ENCODE results near the gene KCNC4.

The KCNC4 gene

GRCh38 chr1:110176299-110176956, 33.7 kb upstream of the KCNC4 start:
- no peaks in the 10 kb centered on the region for H3K4me1 ChIP-seq (ENCODE audit: control insufficient read depth, insufficient read depth, low read depth, low read length)
- 81% methylated on average over 9 of the region's 9 CpGs for WGBS
- DNase-seq = no peak
- no peak overlapping the region for H2BK15ac ChIP-seq (ENCODE audit: low read depth, poor library complexity, severe bottlenecking)
- H3K36me3 ChIP-seq (ENCODE audit: control insufficient read depth in 1 of 2, insufficient read depth in 2 of 2, low read depth in 1 of 2, low read length in 2 of 2) = no peaks in the 10 kb centered on the region
- H3K27ac ChIP-seq (ENCODE audit: low read length, poor library complexity, severe bottlenecking) = no peak overlapping the region
- H3K23ac ChIP-seq (ENCODE audit: low read length in 2 of 2) = no peak overlapping the region
- no peak overlapping the region for H2BK12ac ChIP-seq (ENCODE audit: low read length in 2 of 2)
- no peak overlapping the region for H3K14ac ChIP-seq (ENCODE audit: low read length in 2 of 2)
- no peak overlapping the region for H3K4ac ChIP-seq (ENCODE audit: low read depth in 1 of 2, low read length in 2 of 2)
- H3K27me3 ChIP-seq (ENCODE audit: control insufficient read depth in 1 of 2, insufficient read depth in 1 of 2, low read length in 2 of 2) = peaks cover 21 to 38% of the 10 kb centered on the region in 2 experiments
- no peak overlapping the region for H2BK120ac ChIP-seq (ENCODE audit: low read depth, low read length)
- H3K9me3 ChIP-seq (ENCODE audit: control insufficient read depth, low read length) = peaks cover 4% of the 10 kb centered on the region
- H4K91ac ChIP-seq (ENCODE audit: low read length) = no peak overlapping the region
- no peak overlapping the region for H3K9ac ChIP-seq (ENCODE audit: low read length)
- no peaks in the 10 kb centered on the region for H3K79me1 ChIP-seq (replicated peaks; ENCODE audit: low read length, poor library complexity, severe bottlenecking)
- no peak overlapping the region for H3K18ac ChIP-seq (ENCODE audit: low read depth in 1 of 2, low read length in 2 of 2)
- H4K8ac ChIP-seq (ENCODE audit: low read length) = no peak overlapping the region
- H2AK5ac ChIP-seq (ENCODE audit: low read length, severe bottlenecking) = no peak overlapping the region
- no peak overlapping the region for H2AFZ ChIP-seq (ENCODE audit: low read depth, low read length)
- H3K4me2 ChIP-seq (ENCODE audit: low read length, poor library complexity, severe bottlenecking) = no peak overlapping the region
- H2BK5ac ChIP-seq (ENCODE audit: low read depth, low read length, poor library complexity, severe bottlenecking) = no peak overlapping the region
- no peak overlapping the region for H3K4me3 ChIP-seq (ENCODE audit: insufficient read depth in 1 of 2, low read depth in 1 of 2, low read length in 2 of 2)

- no peak overlapping the region for H2BK12ac ChIP-seq (ENCODE audit: low read length in 2 of 2)
- H3K4ac ChIP-seq (ENCODE audit: low read depth in 1 of 2, low read length in 2 of 2) = no peak overlapping the region
- H3K18ac ChIP-seq (ENCODE audit: low read depth in 1 of 2, low read length in 2 of 2) = no peak overlapping the region
- no peaks in the 10 kb centered on the region for H3K79me1 ChIP-seq (replicated peaks; ENCODE audit: low read length, poor library complexity, severe bottlenecking)
- no peak overlapping the region for H2BK15ac ChIP-seq (ENCODE audit: low read depth, poor library complexity, severe bottlenecking)
- H3K4me2 ChIP-seq (ENCODE audit: low read length, poor library complexity, severe bottlenecking) = no peak overlapping the region
- no peak for DNase-seq
- H4K91ac ChIP-seq (ENCODE audit: low read length) = no peak overlapping the region
- no peak overlapping the region for H3K23ac ChIP-seq (ENCODE audit: low read length in 2 of 2)
- peaks cover 4% of the 10 kb centered on the region for H3K9me3 ChIP-seq (ENCODE audit: control insufficient read depth, low read length)
- 82% methylated on average over 2 of the region's 4 CpGs for WGBS
- no peak overlapping the region for H3K14ac ChIP-seq (ENCODE audit: low read length in 2 of 2)
- no peak overlapping the region for H2AFZ ChIP-seq (ENCODE audit: low read depth, low read length)
- H2BK5ac ChIP-seq (ENCODE audit: low read depth, low read length, poor library complexity, severe bottlenecking) = no peak overlapping the region
- no peaks in the 10 kb centered on the region for H3K4me1 ChIP-seq (ENCODE audit: control insufficient read depth, insufficient read depth, low read depth, low read length)
- H4K8ac ChIP-seq (ENCODE audit: low read length) = no peak overlapping the region
- H2AK5ac ChIP-seq (ENCODE audit: low read length, severe bottlenecking) = no peak overlapping the region
- peaks cover 15 to 41% of the 10 kb centered on the region in 2 experiments for H3K27me3 ChIP-seq (ENCODE audit: control insufficient read depth in 1 of 2, insufficient read depth in 1 of 2, low read length in 2 of 2)
- H3K36me3 ChIP-seq (ENCODE audit: control insufficient read depth in 1 of 2, insufficient read depth in 2 of 2, low read depth in 1 of 2, low read length in 2 of 2) = no peaks in the 10 kb centered on the region
- no peak overlapping the region for H3K27ac ChIP-seq (ENCODE audit: low read length, poor library complexity, severe bottlenecking)
- H3K4me3 ChIP-seq (ENCODE audit: insufficient read depth in 1 of 2, low read depth in 1 of 2, low read length in 2 of 2) = no peak overlapping the region
- H3K9ac ChIP-seq (ENCODE audit: low read length) = no peak overlapping the region
- no peak overlapping the region for H2BK120ac ChIP-seq (ENCODE audit: low read depth, low read length)
Measured at GRCh38 chr1:110177775-110178174, 32.3 kb upstream of the KCNC4 start.

- Histone ChIP-seq H3K4me3 (ENCODE audit: insufficient read depth in 1 of 2, low read depth in 1 of 2, low read length in 2 of 2) (no peak overlapping the region), H2BK15ac (ENCODE audit: low read depth, poor library complexity, severe bottlenecking) (no peak overlapping the region), H2AK5ac (ENCODE audit: low read length, severe bottlenecking) (no peak overlapping the region), H3K36me3 (ENCODE audit: control insufficient read depth in 1 of 2, insufficient read depth in 2 of 2, low read depth in 1 of 2, low read length in 2 of 2) (no peaks in the 10 kb centered on the region), H3K79me1 (replicated peaks; ENCODE audit: low read length, poor library complexity, severe bottlenecking) (no peaks in the 10 kb centered on the region), H3K4ac (ENCODE audit: low read depth in 1 of 2, low read length in 2 of 2) (no peak overlapping the region), H4K91ac (ENCODE audit: low read length) (no peak overlapping the region), H3K18ac (ENCODE audit: low read depth in 1 of 2, low read length in 2 of 2) (no peak overlapping the region), H2BK12ac (ENCODE audit: low read length in 2 of 2) (no peak overlapping the region), H3K14ac (ENCODE audit: low read length in 2 of 2) (no peak overlapping the region), H2BK5ac (ENCODE audit: low read depth, low read length, poor library complexity, severe bottlenecking) (no peak overlapping the region), H4K8ac (ENCODE audit: low read length) (no peak overlapping the region), H3K9ac (ENCODE audit: low read length) (no peak overlapping the region), H2AFZ (ENCODE audit: low read depth, low read length) (no peak overlapping the region), H3K4me2 (ENCODE audit: low read length, poor library complexity, severe bottlenecking) (no peak overlapping the region), H3K4me1 (ENCODE audit: control insufficient read depth, insufficient read depth, low read depth, low read length) (no peaks in the 10 kb centered on the region), H2BK120ac (ENCODE audit: low read depth, low read length) (no peak overlapping the region), H3K23ac (ENCODE audit: low read length in 2 of 2) (no peak overlapping the region), H3K27ac (ENCODE audit: low read length, poor library complexity, severe bottlenecking) (no peak overlapping the region), H3K27me3 (ENCODE audit: control insufficient read depth in 1 of 2, insufficient read depth in 1 of 2, low read length in 2 of 2) (peaks cover 14 to 32% of the 10 kb centered on the region in 2 experiments), H3K9me3 (ENCODE audit: control insufficient read depth, low read length) (peaks cover under 1% of the 10 kb centered on the region)
- no peak for DNase-seq
- 86% methylated on average over 11 of the region's 12 CpGs for WGBS
Measured at GRCh38 chr1:110183642-110184167, 26.4 kb upstream of the KCNC4 start.

GRCh38 chr1:110184446-110184845, 25.7 kb upstream of the KCNC4 start:
- Histone ChIP-seq H3K27me3 (ENCODE audit: control insufficient read depth in 1 of 2, insufficient read depth in 1 of 2, low read length in 2 of 2) (peaks cover 21 to 32% of the 10 kb centered on the region in 2 experiments), H3K4me2 (ENCODE audit: low read length, poor library complexity, severe bottlenecking) (no peak overlapping the region), H3K23ac (ENCODE audit: low read length in 2 of 2) (no peak overlapping the region), H3K14ac (ENCODE audit: low read length in 2 of 2) (no peak overlapping the region), H3K9ac (ENCODE audit: low read length) (no peak overlapping the region), H3K4ac (ENCODE audit: low read depth in 1 of 2, low read length in 2 of 2) (no peak overlapping the region), H2AFZ (ENCODE audit: low read depth, low read length) (no peak overlapping the region), H3K27ac (ENCODE audit: low read length, poor library complexity, severe bottlenecking) (no peak overlapping the region), H3K79me1 (replicated peaks; ENCODE audit: low read length, poor library complexity, severe bottlenecking) (no peaks in the 10 kb centered on the region), H2BK12ac (ENCODE audit: low read length in 2 of 2) (no peak overlapping the region), H4K91ac (ENCODE audit: low read length) (no peak overlapping the region), H3K4me1 (ENCODE audit: control insufficient read depth, insufficient read depth, low read depth, low read length) (no peaks in the 10 kb centered on the region), H2BK15ac (ENCODE audit: low read depth, poor library complexity, severe bottlenecking) (no peak overlapping the region), H2BK120ac (ENCODE audit: low read depth, low read length) (no peak overlapping the region), H2AK5ac (ENCODE audit: low read length, severe bottlenecking) (no peak overlapping the region), H3K9me3 (ENCODE audit: control insufficient read depth, low read length) (no peaks in the 10 kb centered on the region), H4K8ac (ENCODE audit: low read length) (no peak overlapping the region), H3K4me3 (ENCODE audit: insufficient read depth in 1 of 2, low read depth in 1 of 2, low read length in 2 of 2) (no peak overlapping the region), H2BK5ac (ENCODE audit: low read depth, low read length, poor library complexity, severe bottlenecking) (no peak overlapping the region), H3K36me3 (ENCODE audit: control insufficient read depth in 1 of 2, insufficient read depth in 2 of 2, low read depth in 1 of 2, low read length in 2 of 2) (no peaks in the 10 kb centered on the region), H3K18ac (ENCODE audit: low read depth in 1 of 2, low read length in 2 of 2) (no peak overlapping the region)
- WGBS = 90% methylated on average over 5 of the region's 5 CpGs
- DNase-seq = no peak

Measured in mesenchymal stem cell (in vitro differentiated cells and primary cell).